Neural cell (in vitro differentiated cells): ENCODE data around the gene ZNF774. TPM values are rescaled to one million over a fixed set of nuclear protein-coding genes. Genes with fewer than 3 reads are reported as not detected.

Source experiments
- H2AFZ ChIP-seq: fragments of 200-600, 300-800 bp; sonication (generic), shearing (Covaris generic); 2 replicates; pipeline ENCODE4 v1.6.0; 2014; ENCODE audit warnings: low read depth, mild to moderate bottlenecking, antibody characterized with exemption, low read length, moderate library complexity
- H3F3A ChIP-seq: fragments of 200-600 bp; shearing (Covaris generic); 2 replicates; pipeline ENCODE4 v1.6.1; 2016; ENCODE audit warnings: mild to moderate bottlenecking, moderate library complexity, mixed read lengths, antibody characterized with exemption, low read length; ENCODE audit not compliant: insufficient read depth, poor library complexity, severe bottlenecking
- H3K27ac ChIP-seq: fragments of 200-600, 300-800 bp; sonication (generic), shearing (Covaris generic); 2 replicates; pipeline ENCODE4 v1.5.1; 2014; ENCODE audit warnings: mild to moderate bottlenecking, low read length, moderate library complexity
- H3K27me3 ChIP-seq: fragments of 300-800, 200-600 bp; sonication (generic), shearing (Covaris generic); 2 replicates; pipeline ENCODE4 v1.6.0; 2014; ENCODE audit warnings: mild to moderate bottlenecking, low read depth, low read length, moderate library complexity; ENCODE audit not compliant: insufficient read depth
- H3K36me3 ChIP-seq: fragments of 300-800, 200-600 bp; sonication (generic), shearing (Covaris generic); 2 replicates; pipeline ENCODE4 v1.5.1; 2014; ENCODE audit warnings: mild to moderate bottlenecking, antibody characterized with exemption, low read length, moderate library complexity; ENCODE audit not compliant: insufficient read depth
- H3K4me2 ChIP-seq: fragments of 300-800, 200-600 bp; sonication (generic), shearing (Covaris generic); 2 replicates; pipeline ENCODE4 v1.6.0; 2014; ENCODE audit warnings: mild to moderate bottlenecking, low read length
- H3K4me3 ChIP-seq: fragments of 300-800, 200-600 bp; sonication (generic), shearing (Covaris generic); 2 replicates; pipeline ENCODE4 v1.5.1; 2014; ENCODE audit warnings: mild to moderate bottlenecking, low read length, moderate library complexity
- H3K79me2 ChIP-seq: fragments of 200-600 bp; shearing (Covaris generic); replicated peaks from 2 replicates; pipeline ENCODE4 v1.6.0; 2014; ENCODE audit warnings: mild to moderate bottlenecking, low read length, moderate library complexity; ENCODE audit not compliant: insufficient read depth
- H3K9ac ChIP-seq: fragments of 300-800, 200-600 bp; sonication (generic), shearing (Covaris generic); 2 replicates; pipeline ENCODE4 v1.6.1; 2016; ENCODE audit warnings: mild to moderate bottlenecking, low read length, mixed read lengths
- H3K9me2 ChIP-seq: fragments of 200-600 bp; shearing (Covaris generic); 2 replicates; pipeline ENCODE4 v1.6.1; 2016; ENCODE audit warnings: mild to moderate bottlenecking, low read length, mixed read lengths; ENCODE audit not compliant: insufficient read depth
- H3K9me3 ChIP-seq: fragments of 200-600, 300-800 bp; sonication (generic), shearing (Covaris generic); 2 replicates; pipeline ENCODE4 v1.6.1; 2016; ENCODE audit warnings: mild to moderate bottlenecking, mixed run types, low read length, moderate library complexity, mixed read lengths
- H4K20me1 ChIP-seq: fragments of 200-600 bp; shearing (Covaris generic); 2 replicates; pipeline ENCODE4 v1.6.1; 2016; ENCODE audit warnings: mild to moderate bottlenecking, mixed run types; ENCODE audit not compliant: insufficient read depth
- CTCF ChIP-seq: fragments of 450-650 bp; IDR thresholded peaks from 2 replicates; pipeline ENCODE4 v1.5.1; 2014; ENCODE audit warnings: antibody characterized with exemption, mild to moderate bottlenecking, moderate library complexity; ENCODE audit not compliant: poor library complexity, severe bottlenecking
- EP300 ChIP-seq: fragments of 450-650 bp; conservative IDR thresholded peaks from 2 replicates; pipeline ENCODE4 v1.6.1; 2014; ENCODE audit warnings: antibody characterized with exemption, mild to moderate bottlenecking, moderate library complexity; ENCODE audit not compliant: poor library complexity, severe bottlenecking
- EZH2 ChIP-seq: fragments of 200-600, 300-800 bp; shearing (Covaris generic), sonication (generic); IDR thresholded peaks from 2 replicates; pipeline ENCODE4 v1.6.1; 2014; ENCODE audit warnings: antibody characterized with exemption, low read length, borderline replicate concordance, mild to moderate bottlenecking; ENCODE audit not compliant: insufficient read depth, poor library complexity, severe bottlenecking
- MXI1 ChIP-seq: fragments of 450-650 bp; conservative IDR thresholded peaks from 2 replicates; pipeline ENCODE4 v1.6.1; 2014; ENCODE audit warnings: antibody characterized with exemption, mild to moderate bottlenecking; ENCODE audit not compliant: poor library complexity, severe bottlenecking
- POLR2AphosphoS5 ChIP-seq: IDR thresholded peaks from 2 replicates; pipeline ENCODE4 v1.6.1; 2012
- RAD21 ChIP-seq: fragments of 450-650 bp; conservative IDR thresholded peaks from 2 replicates; pipeline ENCODE4 v1.6.1; 2014; ENCODE audit warnings: antibody characterized with exemption, mild to moderate bottlenecking, moderate library complexity
- REST ChIP-seq: IDR thresholded peaks from 2 replicates; pipeline ENCODE4 v1.6.1; 2012; ENCODE audit warnings: borderline replicate concordance
- SMC3 ChIP-seq: fragments of 450-650 bp; conservative IDR thresholded peaks from 2 replicates; pipeline ENCODE4 v1.6.1; 2014; ENCODE audit warnings: antibody characterized with exemption, mild to moderate bottlenecking, moderate library complexity; ENCODE audit not compliant: poor library complexity
- TAF1 ChIP-seq: IDR thresholded peaks from 2 replicates; pipeline ENCODE4 v1.6.1; 2012; ENCODE audit warnings: low read depth
- polyA plus RNA-seq: library from polyadenylated mRNA; depleted of rRNA; stranded (reverse); fragments of >200 nt; gene quantifications from 2 replicates; pipeline ENCODE4 v1.2.3, GENCODE V29; 2014

ZNF774 gene
- polyA plus RNA-seq, 1 donor from 2014 or later, result 6.8 TPM

- Histone ChIP-seq H3F3A (no peaks in the 10 kb centered on the region), H3K79me2 (peaks cover 15% of the 10 kb centered on the region), H3K9me3 (no peaks in the 10 kb centered on the region), H3K27me3 (no peaks in the 10 kb centered on the region), H3K27ac (no peak overlapping the region), H3K9me2 (no peaks in the 10 kb centered on the region), H3K9ac (no peak overlapping the region), H2AFZ (no peak overlapping the region), H3K4me2 (no peak overlapping the region), H4K20me1 (no peaks in the 10 kb centered on the region), H3K36me3 (no peaks in the 10 kb centered on the region), H3K4me3 (no peak overlapping the region)
- TF ChIP-seq EP300 (no peak), RAD21 (no peak), MXI1 (no peak), POLR2AphosphoS5 (no peak), SMC3 (no peak), EZH2 (no peak), TAF1 (no peak), REST (no peak), CTCF (no peak)
These were observed 53.0 kb downstream of the ZNF774 start for GRCh38 chr15:90405055-90405607.

GRCh38 chr15:90407336-90407735 is 55.3 kb downstream of the ZNF774 start:
- no peaks in the 10 kb centered on the region for H4K20me1 ChIP-seq
- H2AFZ ChIP-seq, result no peak overlapping the region
- no peaks in the 10 kb centered on the region for H3K9me3 ChIP-seq
- no peak overlapping the region for H3K4me2 ChIP-seq
- H3K4me3 ChIP-seq, result no peak overlapping the region
- no peaks in the 10 kb centered on the region for H3K9me2 ChIP-seq
- H3K36me3 ChIP-seq, result no peaks in the 10 kb centered on the region
- peaks cover 7% of the 10 kb centered on the region for H3K79me2 ChIP-seq
- H3F3A ChIP-seq, result no peaks in the 10 kb centered on the region
- TF ChIP-seq SMC3, result no peak
- no peak for TF ChIP-seq TAF1
- TF ChIP-seq POLR2AphosphoS5, result no peak
- TF ChIP-seq EP300, result no peak
- no peak for TF ChIP-seq CTCF
- no peak for TF ChIP-seq MXI1
- TF ChIP-seq REST, result no peak
- TF ChIP-seq RAD21, result no peak
- no peak for TF ChIP-seq EZH2
- no peak overlapping the region for H3K27ac ChIP-seq
- no peaks in the 10 kb centered on the region for H3K27me3 ChIP-seq
- no peak overlapping the region for H3K9ac ChIP-seq
